BE2C (cell line): ENCODE data around the gene CENPH.

Source experiments
- DNase-seq: peaks from one replicate; pipeline ENCODE4 v3.0.0-alpha.2; 2020
- H3K27me3 ChIP-seq: fragments of 250-450 bp; sonication (Bioruptor Pico); 2 replicates; pipeline ENCODE4 v1.5.1; 2020; ENCODE audit warnings: mild to moderate bottlenecking
- H3K36me3 ChIP-seq: fragments of 250-450 bp; sonication (Bioruptor Pico); 2 replicates; pipeline ENCODE4 v1.5.1; 2020; ENCODE audit warnings: mild to moderate bottlenecking
- H3K4me1 ChIP-seq: fragments of 250-450 bp; sonication (Bioruptor Pico); 2 replicates; pipeline ENCODE4 v1.5.1; 2020
- H3K4me3 ChIP-seq: 2 replicates; pipeline ENCODE4 v1.5.1; 2011; ENCODE audit warnings: low read depth, low read length
- H3K9me3 ChIP-seq: fragments of 250-450 bp; sonication (Bioruptor Pico); 2 replicates; pipeline ENCODE4 v1.5.1; 2020
- CTCF ChIP-seq: IDR thresholded peaks from 2 replicates; pipeline ENCODE4 v1.5.1; 2012; ENCODE audit warnings: mild to moderate bottlenecking, low read depth, low read length

CENPH gene

GRCh38 chr5:69202497-69202896, 13.1 kb downstream of the CENPH start:
- DNase-seq, result no peak
- H3K36me3 ChIP-seq, result peaks cover 33% of the 10 kb centered on the region

GRCh38 chr5:69206528-69207190, 17.3 kb downstream of the CENPH start:
- Histone ChIP-seq H3K4me1 (no peaks in the 10 kb centered on the region), H3K4me3 (no peak overlapping the region), H3K9me3 (no peaks in the 10 kb centered on the region), H3K27me3 (no peaks in the 10 kb centered on the region), H3K36me3 (peaks cover 17% of the 10 kb centered on the region)
- TF ChIP-seq CTCF, result no peak
- DNase-seq, result no peak

More at GRCh38 chr5:69202497-69202896, 13.1 kb downstream of the CENPH start:
- no peak for TF ChIP-seq CTCF
- Histone ChIP-seq H3K4me3 (no peak overlapping the region), H3K9me3 (no peaks in the 10 kb centered on the region), H3K4me1 (no peaks in the 10 kb centered on the region), H3K27me3 (no peaks in the 10 kb centered on the region)

- no peak for DNase-seq
- Histone ChIP-seq H3K27me3 (no peaks in the 10 kb centered on the region), H3K4me3 (no peak overlapping the region), H3K9me3 (no peaks in the 10 kb centered on the region), H3K36me3 (peaks cover 6% of the 10 kb centered on the region), H3K4me1 (no peaks in the 10 kb centered on the region)
- TF ChIP-seq CTCF, result no peak
Observed at GRCh38 chr5:69209602-69210001, 20.2 kb downstream of the CENPH start.

DNA sequence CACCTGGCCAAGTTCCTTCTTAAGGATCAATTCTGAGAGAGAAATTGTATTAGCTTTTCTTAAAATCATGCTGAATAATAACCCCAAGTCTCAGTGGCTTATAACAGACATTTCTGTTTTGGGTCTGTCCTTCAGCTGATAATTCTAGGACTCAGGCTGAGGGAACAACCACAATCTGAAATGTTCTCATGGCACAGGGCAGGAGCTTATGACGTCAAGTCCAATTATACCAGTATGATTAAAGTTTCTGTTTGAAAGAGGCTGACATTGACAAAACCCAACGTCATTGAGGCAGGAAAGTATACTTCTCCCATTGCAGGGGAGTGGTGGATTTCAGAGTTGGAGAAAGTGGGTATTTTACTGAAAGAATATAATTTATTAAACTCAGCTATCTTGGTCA, 21.8 kb downstream of the CENPH start:
- Histone ChIP-seq H3K4me3 (no peak overlapping the region), H3K27me3 (no peaks in the 10 kb centered on the region), H3K9me3 (no peaks in the 10 kb centered on the region), H3K36me3 (peaks cover 6% of the 10 kb centered on the region), H3K4me1 (no peaks in the 10 kb centered on the region)
- no peak for DNase-seq
- no peak for TF ChIP-seq CTCF

GRCh38 chr5:69212022-69212421, 22.6 kb downstream of the CENPH start:
- H3K36me3 ChIP-seq, result peaks cover 3% of the 10 kb centered on the region; the same call in 1 of the 2 replicates
- no peaks in the 10 kb centered on the region for H3K9me3 ChIP-seq
- DNase-seq, result no peak
- no peaks in the 10 kb centered on the region for H3K27me3 ChIP-seq
- no peak for TF ChIP-seq CTCF
- H3K4me1 ChIP-seq, result peaks cover 2% of the 10 kb centered on the region; the same call in 1 of the 2 replicates
- no peak overlapping the region for H3K4me3 ChIP-seq

- TF ChIP-seq CTCF, result no peak
- H3K4me3 ChIP-seq, result no peak overlapping the region
- no peaks in the 10 kb centered on the region for H3K9me3 ChIP-seq
- peaks cover 4% of the 10 kb centered on the region; the same call in 1 of the 2 replicates for H3K4me1 ChIP-seq
- no peaks in the 10 kb centered on the region for H3K27me3 ChIP-seq
- H3K36me3 ChIP-seq, result peaks cover 3% of the 10 kb centered on the region; the same call in 1 of the 2 replicates
- DNase-seq, result peak; percentile 14
Observed at GRCh38 chr5:69213513-69214215, 24.3 kb downstream of the CENPH start.
